ENCODE results near the gene MOGAT1. TPM values are rescaled to one million over a fixed set of nuclear protein-coding genes. Genes with fewer than 3 reads are reported as not detected.

MOGAT1 gene
- total RNA-seq, 1 donor from 2014 or later = 0.44 TPM

DNA sequence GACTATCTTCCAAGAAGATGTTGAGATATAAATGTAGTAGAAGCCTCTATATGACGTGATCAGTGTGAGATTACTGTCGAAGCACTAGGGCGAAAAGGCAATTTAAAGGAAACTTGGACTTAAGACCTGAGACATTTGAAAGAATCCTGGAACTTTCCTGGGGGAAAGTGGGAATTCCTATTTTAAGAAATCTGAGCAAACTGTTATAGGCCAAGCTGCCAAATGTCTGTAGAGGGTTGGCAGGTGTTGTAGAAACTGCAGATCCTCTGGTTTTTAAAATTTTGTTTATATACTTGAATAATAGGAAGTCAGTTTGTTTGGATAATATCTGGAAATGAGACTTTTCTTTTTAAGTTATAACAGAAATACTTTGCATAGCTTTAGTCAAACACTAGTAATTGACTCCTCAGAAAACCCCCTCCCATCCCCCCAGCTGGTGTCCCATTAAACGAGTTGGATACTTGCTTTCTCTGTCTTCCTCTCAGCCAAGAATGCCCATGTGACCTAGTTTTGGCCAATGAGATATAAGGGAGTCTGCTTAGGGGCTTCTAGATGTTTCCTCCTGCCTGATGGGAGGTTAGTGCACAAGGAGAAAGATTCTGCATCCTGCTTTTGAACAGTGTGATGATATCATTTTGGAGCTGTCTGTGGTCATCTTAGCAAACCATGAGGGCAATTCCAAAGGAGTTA is 61.2 kb downstream of the MOGAT1 start:
- no peak overlapping the region for H3K27ac ChIP-seq (replicated peaks)
- no peaks in the 10 kb centered on the region for H3K27me3 ChIP-seq (ENCODE audit: low read depth)
- DNase-seq = no peak
- peaks cover 29% of the 10 kb centered on the region for H3K4me1 ChIP-seq
- H3K36me3 ChIP-seq = no peaks in the 10 kb centered on the region
- TF ChIP-seq CTCF (IDR thresholded peaks at IDR 0.05; ENCODE audit: borderline replicate concordance) = no peak
- no peak overlapping the region for H3K4me3 ChIP-seq
- no peaks in the 10 kb centered on the region for H3K9me3 ChIP-seq (replicated peaks)
- intact Hi-C loops (cut with micrococcal nuclease) = no loop called here

GRCh38 chr2:222733470-222733845 is 62.0 kb downstream of the MOGAT1 start:
- H3K36me3 ChIP-seq = no peaks in the 10 kb centered on the region
- no peaks in the 10 kb centered on the region for H3K9me3 ChIP-seq (replicated peaks)
- peak overlapping the region; percentile 64 for H3K27ac ChIP-seq (replicated peaks)
- no peak overlapping the region for H3K4me3 ChIP-seq
- no peak for TF ChIP-seq CTCF (IDR thresholded peaks at IDR 0.05; ENCODE audit: borderline replicate concordance)
- no peak for DNase-seq
- H3K4me1 ChIP-seq = peaks cover 29% of the 10 kb centered on the region
- intact Hi-C loops (cut with micrococcal nuclease) = no loop called here
- H3K27me3 ChIP-seq (ENCODE audit: low read depth) = no peaks in the 10 kb centered on the region

GRCh38 chr2:222733846-222734702 is 62.6 kb downstream of the MOGAT1 start:
- H3K36me3 ChIP-seq = no peaks in the 10 kb centered on the region
- H3K27ac ChIP-seq (replicated peaks) = peak overlapping the region; percentile 64
- H3K27me3 ChIP-seq (ENCODE audit: low read depth) = no peaks in the 10 kb centered on the region
- no peak overlapping the region for H3K4me3 ChIP-seq
- intact Hi-C loops (cut with micrococcal nuclease) = no loop called here
- H3K4me1 ChIP-seq = peaks cover 29% of the 10 kb centered on the region
- DNase-seq = peak; percentile 51
- no peak for TF ChIP-seq CTCF (IDR thresholded peaks at IDR 0.05; ENCODE audit: borderline replicate concordance)
- H3K9me3 ChIP-seq (replicated peaks) = no peaks in the 10 kb centered on the region

- H3K4me3 ChIP-seq = no peak overlapping the region
- no peaks in the 10 kb centered on the region for H3K27me3 ChIP-seq (ENCODE audit: low read depth)
- H3K27ac ChIP-seq (replicated peaks) = peak overlapping the region; percentile 64
- H3K9me3 ChIP-seq (replicated peaks) = no peaks in the 10 kb centered on the region
- H3K36me3 ChIP-seq = no peaks in the 10 kb centered on the region
- intact Hi-C loops (cut with micrococcal nuclease) = no loop called here
- no peak for DNase-seq
- H3K4me1 ChIP-seq = peaks cover 29% of the 10 kb centered on the region
- no peak for TF ChIP-seq CTCF (IDR thresholded peaks at IDR 0.05; ENCODE audit: borderline replicate concordance)
These were observed 63.2 kb downstream of the MOGAT1 start for GRCh38 chr2:222734703-222735014.

DNA sequence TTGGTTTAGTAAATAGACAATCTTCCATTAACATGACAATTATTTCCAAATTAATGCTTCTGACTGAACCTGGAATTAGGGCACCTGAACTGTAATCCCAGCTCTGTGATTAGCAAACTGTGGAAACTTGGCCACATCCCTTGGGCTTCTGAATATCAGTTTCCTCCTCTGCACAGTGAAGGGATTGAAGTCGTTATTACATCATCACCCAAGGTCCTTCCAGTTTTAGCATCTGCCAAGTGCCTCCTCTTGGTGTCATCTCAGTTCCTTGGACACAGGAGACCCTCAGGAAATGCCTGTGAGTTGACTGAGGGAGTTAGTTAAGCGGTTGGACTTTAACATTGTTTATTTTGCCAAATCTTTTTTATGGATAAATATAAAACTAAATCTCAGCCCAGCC is 64.8 kb downstream of the MOGAT1 start:
- H3K27ac ChIP-seq (replicated peaks) = no peak overlapping the region
- no peaks in the 10 kb centered on the region for H3K27me3 ChIP-seq (ENCODE audit: low read depth)
- no peaks in the 10 kb centered on the region for H3K36me3 ChIP-seq
- H3K4me1 ChIP-seq = peaks cover 29% of the 10 kb centered on the region
- no peak for DNase-seq
- intact Hi-C loops (cut with micrococcal nuclease) = no loop called here
- no peak for TF ChIP-seq CTCF (IDR thresholded peaks at IDR 0.05; ENCODE audit: borderline replicate concordance)
- H3K4me3 ChIP-seq = no peak overlapping the region
- no peaks in the 10 kb centered on the region for H3K9me3 ChIP-seq (replicated peaks)
